A673 (cell line): Measurements from ENCODE around the gene NAGLU. TPM values are rescaled to one million over a fixed set of nuclear protein-coding genes. Genes with fewer than 3 reads are reported as not detected.

Experiments
- BruUV-seq: library from RNA; stranded (reverse); fragments of 400-500 nt; replicated peaks from 2 replicates; lab custom pipeline; 2021; lab: Mats Ljungman, UMichigan
- CTCF ChIA-PET: fragments of 300-600 bp; sonication (Branson Sonifier 250); formaldehyde crosslinking; loops from one replicate; lab custom pipeline; 2022; ENCODE audit warnings: antibody characterized with exemption; lab: Charles Lee
- POLR2A ChIA-PET: fragments of 300-600 bp; sonication (Branson Sonifier 250); formaldehyde crosslinking; loops from one replicate; lab custom pipeline; 2022; ENCODE audit warnings: antibody characterized with exemption; ENCODE audit not compliant: low non-redundant PET; lab: Charles Lee
- DNase-seq: peaks from one replicate; pipeline ENCODE4 v3.0.0-alpha.2; 2015; ENCODE audit warnings: low spot score
- H3K27ac ChIP-seq: fragments of 200-600 bp; sonication (generic); 2 replicates; pipeline ENCODE4 v1.5.1; 2016; ENCODE audit warnings: mixed run types, low read depth, mild to moderate bottlenecking, mixed read lengths, antibody characterized with exemption, low read length; ENCODE audit not compliant: poor library complexity, severe bottlenecking
- H3K27me3 ChIP-seq: fragments of 200-600 bp; sonication (generic); replicated peaks from 2 replicates; pipeline ENCODE4 v1.6.1; 2017; ENCODE audit warnings: mixed run types, low read depth, mild to moderate bottlenecking, mixed read lengths, antibody characterized with exemption, low read length; ENCODE audit not compliant: insufficient read depth, poor library complexity
- H3K36me3 ChIP-seq: fragments of 200-600 bp; sonication (generic); 2 replicates; pipeline ENCODE4 v1.6.1; 2016; ENCODE audit warnings: mixed run types, mild to moderate bottlenecking, mixed read lengths, antibody characterized with exemption, low read length; ENCODE audit not compliant: insufficient read depth, poor library complexity, severe bottlenecking
- H3K4me1 ChIP-seq: fragments of 200-600 bp; sonication (generic); 2 replicates; pipeline ENCODE4 v1.6.1; 2017; ENCODE audit warnings: mixed run types, mild to moderate bottlenecking, mixed read lengths, antibody characterized with exemption, low read length; ENCODE audit not compliant: insufficient read depth, poor library complexity, severe bottlenecking
- H3K4me3 ChIP-seq: fragments of 200-600 bp; sonication (generic); 2 replicates; pipeline ENCODE4 v1.5.1; 2016; ENCODE audit warnings: low read depth, mixed run types, mild to moderate bottlenecking, mixed read lengths, low read length; ENCODE audit not compliant: poor library complexity, severe bottlenecking
- H3K9me3 ChIP-seq: fragments of 200-600 bp; sonication (generic); 2 replicates; pipeline ENCODE4 v1.6.1; 2016; ENCODE audit warnings: mixed run types, low read depth, mild to moderate bottlenecking, mixed read lengths, antibody characterized with exemption, low read length; ENCODE audit not compliant: poor library complexity, severe bottlenecking
- EZH2 ChIP-seq: fragments of 200-600 bp; sonication (generic); IDR thresholded peaks from 2 replicates; pipeline ENCODE4 v1.6.1; 2017; ENCODE audit warnings: borderline replicate concordance, low read depth, mild to moderate bottlenecking, mixed read lengths, antibody characterized with exemption, low read length; ENCODE audit not compliant: poor library complexity, severe bottlenecking
- intact Hi-C: fragments of 100-400 bp; cut with micrococcal nuclease; formaldehyde crosslinking; loops from one replicate; pipeline ENCODE4 v1.10.0; 2022; ENCODE audit not compliant: unreplicated experiment
- total RNA-seq: library from RNA; stranded (reverse); gene quantifications from 2 replicates; pipeline ENCODE4 v1.2.3, GENCODE V29; 2021
- TF ChIP-seq, protein P1 (sequence below): fragments of 300-800, 200-600 bp; sonication (generic); conservative IDR thresholded peaks from 2 replicates; pipeline ENCODE4 v1.5.1; 2017; ENCODE audit warnings: low read depth, mild to moderate bottlenecking, antibody characterized with exemption, low read length, moderate library complexity, mixed read lengths

The NAGLU gene
- total RNA-seq, 1 experiment from 2014 or later: 9.6 TPM

DNA sequence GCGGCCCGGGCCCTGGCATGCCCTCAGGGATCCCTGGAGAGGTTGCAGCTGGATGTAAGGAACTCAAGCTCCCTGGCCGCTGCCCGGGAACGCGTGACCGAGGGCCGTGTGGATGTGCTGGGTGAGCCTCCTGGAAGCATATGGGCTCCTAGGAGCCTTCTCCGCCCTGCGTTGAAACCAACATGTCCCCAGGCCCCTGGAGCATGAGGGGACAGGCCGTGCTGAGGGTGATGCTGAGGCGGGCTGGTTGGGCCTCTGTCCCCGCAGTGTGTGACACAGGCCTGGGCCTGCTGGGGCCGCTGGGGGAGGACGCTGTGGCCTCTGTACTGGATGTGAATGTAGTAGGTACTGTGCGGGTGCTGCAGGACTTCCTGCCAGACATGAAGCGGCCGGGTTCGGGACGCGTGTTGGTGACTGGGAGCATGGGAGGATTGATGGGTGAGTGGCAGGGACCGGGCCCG is 11.0 kb downstream of the NAGLU start:
- Histone ChIP-seq H3K4me1 (no peaks in the 10 kb centered on the region), H3K9me3 (no peaks in the 10 kb centered on the region), H3K27me3 (no peaks in the 10 kb centered on the region), H3K36me3 (no peaks in the 10 kb centered on the region), H3K4me3 (no peak overlapping the region), H3K27ac (no peak overlapping the region)
- TF ChIP-seq, protein P1, sequence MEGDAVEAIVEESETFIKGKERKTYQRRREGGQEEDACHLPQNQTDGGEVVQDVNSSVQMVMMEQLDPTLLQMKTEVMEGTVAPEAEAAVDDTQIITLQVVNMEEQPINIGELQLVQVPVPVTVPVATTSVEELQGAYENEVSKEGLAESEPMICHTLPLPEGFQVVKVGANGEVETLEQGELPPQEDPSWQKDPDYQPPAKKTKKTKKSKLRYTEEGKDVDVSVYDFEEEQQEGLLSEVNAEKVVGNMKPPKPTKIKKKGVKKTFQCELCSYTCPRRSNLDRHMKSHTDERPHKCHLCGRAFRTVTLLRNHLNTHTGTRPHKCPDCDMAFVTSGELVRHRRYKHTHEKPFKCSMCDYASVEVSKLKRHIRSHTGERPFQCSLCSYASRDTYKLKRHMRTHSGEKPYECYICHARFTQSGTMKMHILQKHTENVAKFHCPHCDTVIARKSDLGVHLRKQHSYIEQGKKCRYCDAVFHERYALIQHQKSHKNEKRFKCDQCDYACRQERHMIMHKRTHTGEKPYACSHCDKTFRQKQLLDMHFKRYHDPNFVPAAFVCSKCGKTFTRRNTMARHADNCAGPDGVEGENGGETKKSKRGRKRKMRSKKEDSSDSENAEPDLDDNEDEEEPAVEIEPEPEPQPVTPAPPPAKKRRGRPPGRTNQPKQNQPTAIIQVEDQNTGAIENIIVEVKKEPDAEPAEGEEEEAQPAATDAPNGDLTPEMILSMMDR: no peak
- TF ChIP-seq EZH2: no peak
- ChIA-PET POLR2A (no interaction called here), CTCF (no interaction called here)
- no TSS peak for BruUV-seq
- intact Hi-C loops: no loop called here
- DNase-seq: no peak

DNA sequence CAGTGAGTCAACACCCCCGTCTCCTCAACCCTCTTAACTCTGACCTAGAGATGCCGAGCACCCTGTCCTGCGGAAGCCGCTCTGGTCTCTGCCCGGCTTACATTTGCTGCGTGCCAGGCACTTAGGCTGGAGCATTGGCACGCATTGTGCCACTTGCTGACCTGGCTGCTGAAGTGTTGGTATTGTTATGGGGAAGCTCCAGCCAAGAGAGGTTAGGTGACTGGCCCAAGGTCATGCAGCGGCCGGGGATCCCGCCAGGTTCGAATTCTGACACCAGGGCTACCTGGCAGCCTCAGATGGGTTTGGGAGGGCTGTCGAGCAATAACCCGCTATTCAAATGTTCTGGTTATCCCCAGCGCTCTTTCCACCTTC is 11.6 kb downstream of the NAGLU start:
- no TSS peak for BruUV-seq
- H3K4me3 ChIP-seq: no peak overlapping the region
- no peak overlapping the region for H3K27ac ChIP-seq
- no peaks in the 10 kb centered on the region for H3K9me3 ChIP-seq
- no peak for TF ChIP-seq EZH2
- TF ChIP-seq, protein P1: no peak
- intact Hi-C loops: no loop called here
- H3K4me1 ChIP-seq: no peaks in the 10 kb centered on the region
- H3K27me3 ChIP-seq: no peaks in the 10 kb centered on the region
- DNase-seq: no peak
- ChIA-PET POLR2A (interaction anchor here (0.6 kb wide), 1 partner anchor 301 kb away, joined by 5 read pairs; no protein-coding TSS in a partner anchor), CTCF (no interaction called here)
- H3K36me3 ChIP-seq: no peaks in the 10 kb centered on the region

DNA sequence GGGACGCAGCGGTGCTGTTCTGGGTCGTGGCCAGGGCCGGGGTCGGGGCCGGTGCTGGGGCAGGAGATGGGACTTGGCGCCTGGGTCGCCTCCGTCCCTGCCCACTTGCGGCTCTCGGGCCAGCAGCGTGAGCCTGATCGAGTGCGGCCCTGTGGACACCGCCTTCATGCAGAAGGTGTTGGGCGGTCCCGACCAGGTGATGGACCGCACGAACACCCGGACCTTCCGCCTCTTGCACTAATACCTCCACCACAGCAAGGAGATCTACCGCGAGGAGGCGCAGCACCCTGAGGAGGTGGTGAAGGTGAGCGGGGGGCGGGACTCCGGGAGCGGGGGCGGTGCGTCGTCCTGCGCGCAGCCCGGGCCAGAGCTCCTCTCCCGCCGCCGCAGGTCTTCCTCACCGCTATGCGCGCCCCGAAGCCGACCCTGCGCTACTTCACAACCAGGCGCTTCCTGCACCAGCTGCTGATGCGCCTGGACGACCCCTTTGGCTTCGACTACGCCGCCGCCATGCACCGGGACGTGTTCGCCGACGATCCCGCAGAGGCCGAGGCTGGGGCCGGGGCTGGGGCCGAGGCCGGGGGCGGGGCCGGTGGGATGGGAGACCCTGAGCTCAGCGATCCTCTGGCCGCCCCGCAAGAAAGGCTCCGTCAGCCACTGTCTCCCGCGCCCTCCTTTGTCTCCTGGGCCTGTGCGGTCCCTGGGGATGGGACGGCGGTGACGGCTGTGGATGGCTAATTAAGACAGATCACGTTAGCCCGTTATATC is 12.2 kb downstream of the NAGLU start:
- BruUV-seq: no TSS peak
- peak; percentile 52 for DNase-seq
- ChIA-PET CTCF (no interaction called here), POLR2A (interaction anchor here (0.6 kb wide), 1 partner anchor 302 kb away, joined by 5 read pairs; no protein-coding TSS in a partner anchor)
- intact Hi-C loops: no loop called here
- no peaks in the 10 kb centered on the region for H3K27me3 ChIP-seq
- peak overlapping the region; percentile 47 for H3K4me3 ChIP-seq
- TF ChIP-seq EZH2: no peak
- TF ChIP-seq, protein P1: peak; percentile 50
- no peak overlapping the region for H3K27ac ChIP-seq
- H3K4me1 ChIP-seq: no peaks in the 10 kb centered on the region
- H3K9me3 ChIP-seq: no peaks in the 10 kb centered on the region
- no peaks in the 10 kb centered on the region for H3K36me3 ChIP-seq
